NCI-H2196 (cell line): ENCODE results near the gene MYLIP.
A peak's percentile ranks its signal among the peaks of the same experiment; 100 is the strongest.
"Not testable (repeated sequence)": the region's sequence is repeated elsewhere in the genome, so short reads cannot be mapped to it uniquely, and the experiment has no call there.

ENCODE experiments used
- DNase-seq: peaks from one replicate; lab custom pipeline; 2025; ENCODE audit not compliant: unreplicated experiment; lab: John Stamatoyannopoulos, UW

MYLIP gene

DNA sequence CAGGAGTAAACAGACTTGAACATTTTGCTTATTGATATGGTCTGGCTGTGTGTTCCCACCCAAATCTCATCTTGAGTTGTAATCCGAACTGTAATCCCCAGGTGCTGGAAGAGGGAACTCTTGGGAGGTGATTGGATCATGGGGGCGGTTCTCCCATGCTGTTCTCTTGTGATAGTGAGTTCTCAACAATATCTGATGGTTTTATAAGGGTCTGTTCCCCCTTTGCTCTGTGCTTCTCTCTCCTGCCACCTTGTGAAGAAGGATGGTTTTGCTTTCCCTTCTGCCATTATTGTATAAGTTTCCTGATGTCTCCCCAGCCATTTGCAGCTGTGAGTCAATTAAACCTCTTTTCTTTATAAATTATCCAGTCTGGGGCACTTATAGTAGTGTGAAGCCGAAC, 40.0 kb downstream of the MYLIP start:
- peak; percentile 39 for DNase-seq

DNA sequence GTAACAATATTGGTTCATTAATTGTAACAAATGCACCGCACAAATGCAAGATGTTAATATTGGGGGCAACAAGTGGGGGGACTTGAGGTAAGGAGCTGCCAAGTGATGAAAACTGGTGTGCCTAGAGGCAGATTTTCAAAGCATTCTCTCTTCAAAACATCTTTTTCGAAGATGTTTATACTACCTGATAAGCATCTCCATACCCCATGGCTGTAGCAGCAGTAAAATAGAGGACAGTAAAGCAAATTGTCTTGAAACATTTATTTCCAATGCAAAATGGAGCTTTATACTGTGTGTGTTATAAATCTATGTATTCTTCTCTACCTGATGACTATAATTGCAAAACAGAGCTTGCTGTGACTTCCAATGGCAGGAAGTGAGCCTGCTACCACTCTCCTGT, 42.5 kb downstream of the MYLIP start:
- no peak for DNase-seq

DNA sequence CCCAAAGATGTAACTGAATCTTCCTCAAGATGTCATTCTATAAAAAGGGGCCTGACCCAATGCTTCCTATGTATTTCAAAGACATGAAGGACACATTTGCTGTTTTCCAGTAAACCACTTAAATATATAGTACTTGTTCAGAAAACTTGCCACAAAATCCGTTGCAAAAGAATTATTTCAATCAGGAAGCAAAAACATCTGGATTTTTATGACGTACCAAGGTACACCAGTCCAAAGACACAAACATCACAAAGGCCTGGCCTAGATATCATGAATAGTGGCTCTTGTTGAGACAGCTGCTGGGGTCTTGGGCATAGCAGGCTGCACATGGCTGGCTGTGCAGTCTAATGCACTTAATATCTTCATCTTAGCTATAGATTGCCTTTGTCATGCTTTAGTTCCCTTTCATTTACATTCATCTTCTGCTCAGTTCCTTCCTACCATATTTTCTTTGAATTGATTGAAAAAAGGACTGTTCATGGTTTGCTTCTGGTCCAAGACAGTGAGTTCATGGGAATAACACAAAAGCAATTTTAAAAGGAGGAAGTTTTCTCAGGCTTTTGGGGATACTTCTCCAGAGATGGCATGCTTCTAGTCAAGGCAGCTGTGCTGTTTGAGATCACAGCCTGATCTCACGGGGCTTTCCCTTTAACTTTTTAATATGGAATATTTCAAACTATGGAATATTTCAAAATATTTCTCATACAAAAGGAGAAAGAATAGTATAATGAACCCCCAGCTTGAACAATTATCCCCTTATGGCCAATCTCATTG, 44.5 kb downstream of the MYLIP start:
- DNase-seq = no peak

DNA sequence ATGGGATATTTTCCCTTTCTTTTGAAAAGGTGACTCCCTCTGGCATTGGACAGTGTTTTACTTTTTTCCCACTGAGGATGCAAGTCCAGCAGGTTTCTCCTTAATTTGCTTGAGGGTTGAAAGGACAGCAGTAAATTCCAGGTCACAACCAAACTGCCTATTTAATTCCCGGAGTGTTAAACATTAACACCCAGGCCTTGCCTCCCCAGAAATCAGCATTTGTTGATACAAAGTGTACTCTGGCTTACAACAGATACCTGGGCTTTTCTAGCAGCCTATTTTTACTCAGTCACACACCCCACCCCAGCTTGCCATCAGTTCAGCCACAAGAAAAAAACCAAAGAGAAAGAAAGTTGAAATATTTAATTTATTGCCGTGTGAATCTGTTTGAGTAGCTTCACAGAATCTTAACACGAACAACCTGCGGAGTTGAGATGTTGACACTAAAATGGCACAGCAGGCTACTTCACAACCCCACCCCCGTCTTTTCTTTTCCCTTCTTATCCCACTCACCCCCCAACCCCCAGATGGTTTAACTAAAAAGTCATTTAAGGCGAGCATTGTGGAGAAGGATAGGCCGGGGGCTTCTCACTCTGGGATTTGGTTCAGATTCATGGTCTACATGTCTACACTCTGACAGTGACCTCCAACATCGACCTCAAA, 45.7 kb downstream of the MYLIP start:
- DNase-seq = no peak

DNA sequence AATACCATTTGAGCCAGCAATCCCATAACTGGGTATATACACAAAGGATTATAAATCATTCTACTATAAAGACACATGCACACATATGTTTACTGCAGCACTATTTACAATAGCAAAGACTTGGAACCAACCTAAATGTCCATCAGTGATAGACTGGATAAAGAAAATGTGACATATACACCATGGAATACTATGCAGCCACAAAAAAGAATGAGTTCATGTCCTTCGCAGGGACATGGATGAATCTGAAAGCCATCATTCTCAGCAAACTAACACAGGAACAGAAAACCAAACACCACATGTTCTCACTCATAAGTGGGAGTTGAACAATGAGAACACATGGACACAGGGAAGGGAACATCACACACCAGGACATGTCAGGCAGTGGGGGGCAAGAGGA, 47.7 kb downstream of the MYLIP start:
- not testable (repeated sequence) for DNase-seq

DNA sequence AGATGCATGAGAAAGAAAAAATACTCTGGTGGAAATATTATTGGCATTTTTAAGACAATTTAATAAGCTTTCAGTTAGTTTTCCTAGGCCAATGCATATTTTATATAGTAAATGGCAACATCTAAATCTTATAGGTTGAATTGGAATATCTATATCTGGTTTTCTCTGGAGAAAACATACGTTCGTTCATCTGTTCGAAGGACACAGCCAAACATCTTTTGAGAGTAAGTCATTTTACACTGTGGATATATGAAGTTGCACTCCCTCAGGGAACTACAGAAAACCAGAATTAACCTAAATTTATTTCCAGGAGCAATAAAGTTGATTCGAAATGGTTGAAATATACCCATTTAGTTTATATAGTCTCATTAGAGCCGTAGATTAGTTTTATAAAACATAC, 49.0 kb downstream of the MYLIP start:
- no peak for DNase-seq

DNA sequence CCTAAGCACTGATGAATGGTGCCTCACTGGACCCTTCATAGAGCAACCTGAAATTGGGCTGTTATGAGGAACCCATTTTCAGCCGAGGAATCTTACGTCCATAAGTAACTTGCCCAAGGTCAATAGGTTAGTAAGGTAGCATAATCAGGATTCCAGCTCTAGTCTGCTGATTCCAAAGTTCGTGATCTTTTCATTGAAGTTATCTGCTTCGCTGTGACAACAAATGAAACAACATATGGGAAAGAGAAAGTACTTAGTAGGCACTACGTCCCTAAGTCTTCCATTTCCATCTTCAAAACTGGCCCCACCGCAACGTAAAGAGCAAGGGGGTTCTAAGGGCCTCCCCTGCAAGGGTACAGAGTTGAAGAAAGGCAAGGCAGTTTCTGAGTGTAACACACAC, 49.5 kb downstream of the MYLIP start:
- DNase-seq = no peak

DNA sequence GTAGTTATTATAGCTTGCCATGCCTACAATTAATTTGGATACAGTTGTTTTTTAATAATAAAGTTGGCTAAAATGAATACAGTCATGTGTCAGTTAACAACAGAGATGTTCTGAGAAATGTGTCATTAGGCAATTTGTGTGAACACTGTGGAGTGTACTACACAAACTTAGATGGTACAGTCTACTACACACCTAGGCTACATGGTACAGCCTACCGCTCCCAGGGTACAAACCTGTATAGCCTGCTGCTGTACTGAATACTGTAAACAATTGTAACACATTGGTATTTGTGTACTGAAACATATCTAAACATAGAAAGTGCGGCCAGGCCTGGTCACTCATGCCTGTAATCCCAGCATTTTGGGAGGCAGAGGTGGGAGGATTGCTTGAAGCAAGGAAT, 50.2 kb downstream of the MYLIP start:
- no peak for DNase-seq

DNA sequence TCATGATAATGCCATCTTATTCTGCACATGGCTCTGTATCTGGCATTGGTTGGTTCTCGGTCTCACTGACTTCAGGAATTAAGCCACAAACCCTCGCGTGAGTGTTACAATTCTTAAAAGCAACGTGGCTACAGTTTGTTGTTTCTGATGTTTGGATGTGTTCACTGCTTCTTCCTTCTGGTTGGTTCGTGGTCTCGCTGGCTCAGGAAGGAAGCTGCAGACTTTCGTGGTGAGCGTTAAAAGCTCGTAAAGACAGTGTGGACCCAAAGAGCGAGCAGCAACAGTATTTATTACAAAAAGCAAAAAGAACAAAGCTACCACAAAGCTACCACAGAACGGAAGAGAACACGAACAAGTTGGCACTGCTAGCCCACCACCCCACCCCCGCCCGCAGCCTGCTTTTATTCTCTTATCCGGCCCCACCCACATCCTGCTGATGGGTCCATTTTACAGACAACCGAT, 51.1 kb downstream of the MYLIP start:
- no peak for DNase-seq

DNA sequence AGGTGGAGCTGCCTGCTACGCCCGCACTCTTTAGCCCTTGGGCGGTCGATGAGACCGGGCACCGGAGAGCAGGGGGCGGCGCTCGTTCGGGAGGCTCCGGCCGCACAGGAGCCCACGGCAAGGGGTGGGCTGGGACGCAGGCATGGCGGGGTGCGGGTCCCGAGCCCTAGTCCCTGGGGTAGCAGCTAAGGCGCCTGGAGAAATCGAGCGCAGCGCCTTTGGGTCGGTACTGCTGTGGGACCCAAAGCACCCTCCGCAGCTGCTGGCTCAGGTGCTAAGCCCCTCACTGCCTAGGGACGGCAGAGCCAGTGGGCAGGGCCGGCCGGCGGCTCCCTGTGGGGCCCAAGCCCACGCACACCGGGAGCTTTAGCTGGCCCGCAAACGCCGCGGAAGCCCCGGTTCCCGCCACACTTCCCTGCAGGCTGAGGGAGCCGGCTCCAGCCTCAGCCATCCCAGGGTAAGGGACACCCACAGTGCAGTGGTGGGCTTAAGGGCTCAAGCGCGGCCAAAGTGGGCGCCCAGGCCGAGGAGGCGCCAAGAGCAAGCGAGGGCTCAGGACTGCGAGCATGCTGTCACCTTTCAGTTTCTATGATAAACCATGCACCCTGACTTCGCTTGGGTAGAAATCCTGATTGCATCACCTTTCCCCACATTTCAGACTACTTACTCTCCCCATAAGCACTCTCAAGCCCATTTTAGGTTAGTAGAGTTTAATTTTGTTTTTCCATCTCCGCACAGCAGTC, 52.0 kb downstream of the MYLIP start:
- DNase-seq = no peak

DNA sequence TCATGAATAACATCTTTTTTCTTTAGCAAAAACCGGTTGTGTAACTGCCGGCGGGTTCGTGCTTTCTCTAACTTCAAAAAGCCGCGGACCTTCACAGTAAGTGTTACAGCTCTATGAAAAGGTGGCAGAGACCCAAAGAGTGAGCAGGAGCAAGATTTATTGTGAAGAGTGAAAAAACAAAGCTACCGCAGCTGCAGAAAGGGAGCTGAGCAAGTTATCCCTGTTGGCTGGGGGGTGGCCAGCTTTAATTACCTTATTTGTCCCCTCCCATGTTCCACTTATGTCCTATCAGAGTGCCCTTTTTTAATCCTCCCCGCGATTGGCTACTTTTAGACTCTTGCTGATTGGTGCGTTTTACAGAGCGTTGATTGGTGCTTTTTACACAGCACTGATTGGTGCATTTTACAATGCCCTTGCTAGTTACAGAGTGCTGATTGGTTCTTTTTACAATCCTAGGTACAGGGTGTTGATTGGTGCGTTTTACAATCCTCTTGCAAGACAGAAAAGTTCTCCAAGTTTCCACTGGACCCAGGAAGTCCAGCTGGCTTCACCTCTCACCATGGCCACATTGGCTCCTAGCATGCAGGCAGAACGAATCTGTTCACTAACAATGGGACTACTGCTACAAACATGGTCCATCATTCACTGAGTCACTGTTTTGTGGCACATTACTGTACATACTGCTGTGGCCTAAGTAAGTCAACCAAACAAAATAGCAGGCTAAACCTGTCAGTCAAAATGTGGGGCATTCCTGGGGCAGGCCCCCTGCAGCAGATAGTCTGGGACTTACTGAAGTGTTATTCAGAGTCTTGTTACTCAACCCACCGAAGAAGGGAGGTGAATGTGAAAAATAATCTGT, 52.8 kb downstream of the MYLIP start:
- no peak for DNase-seq

DNA sequence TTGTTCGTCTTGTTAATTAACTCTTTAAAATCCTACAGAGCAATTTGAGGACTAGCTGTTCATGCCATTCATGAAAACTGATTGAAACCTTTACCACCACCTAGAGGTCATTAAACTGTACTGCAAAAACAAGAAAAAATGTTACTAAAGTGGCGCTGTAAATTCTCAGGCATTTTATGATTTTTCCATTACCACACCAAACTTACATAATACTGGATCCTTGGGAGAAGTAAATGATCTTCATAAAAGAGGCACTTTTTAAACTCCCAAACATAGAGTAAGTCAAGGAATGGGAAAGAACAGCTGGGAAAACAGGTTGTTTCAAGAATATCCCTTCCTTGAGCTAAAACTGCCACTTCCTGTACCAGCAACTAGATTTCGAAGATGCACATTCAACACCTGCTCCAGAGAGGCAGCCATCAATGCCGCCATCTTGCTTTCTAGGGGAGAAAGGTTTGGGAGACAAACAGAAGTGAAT, 54.3 kb downstream of the MYLIP start:
- peak; percentile 42 for DNase-seq

DNA sequence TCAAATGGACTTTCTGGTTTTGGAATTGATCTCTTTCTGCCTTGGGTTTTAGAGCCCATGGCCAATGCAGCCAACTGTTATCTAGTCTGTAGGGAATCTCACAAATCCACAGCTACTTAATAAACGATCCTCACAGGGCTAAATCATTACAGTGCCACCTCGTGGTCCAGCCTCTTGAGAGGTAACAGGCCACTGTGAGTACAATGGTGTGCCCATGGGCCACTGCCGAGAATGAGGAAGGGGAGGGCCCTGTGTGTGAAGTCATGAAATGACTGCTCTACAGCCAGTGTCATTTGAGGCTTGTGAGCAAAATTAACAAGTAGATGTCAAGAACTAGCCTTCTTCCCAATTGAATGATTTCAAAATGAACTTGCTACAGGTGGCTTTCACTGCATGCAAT, 55.2 kb downstream of the MYLIP start:
- DNase-seq = no peak

DNA sequence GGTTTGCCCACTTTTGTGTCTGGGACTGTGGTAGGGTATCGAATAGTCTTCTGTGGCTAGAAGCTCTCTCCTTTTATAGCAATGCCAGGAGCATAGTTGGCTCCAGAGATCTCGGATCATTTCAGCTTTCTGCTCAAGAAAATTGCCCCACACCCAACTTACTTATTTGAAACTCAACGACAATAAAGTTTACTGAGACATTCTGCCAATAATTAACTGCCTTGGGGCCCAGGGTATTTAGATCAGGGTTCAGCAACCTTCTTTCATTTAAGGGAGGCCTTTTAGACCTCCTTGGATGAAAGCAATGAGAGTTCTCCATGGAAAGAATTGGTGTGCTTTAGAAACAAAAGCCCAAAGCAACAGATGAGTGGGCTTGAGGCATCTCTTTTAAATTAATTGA, 55.7 kb downstream of the MYLIP start:
- no peak for DNase-seq

DNA sequence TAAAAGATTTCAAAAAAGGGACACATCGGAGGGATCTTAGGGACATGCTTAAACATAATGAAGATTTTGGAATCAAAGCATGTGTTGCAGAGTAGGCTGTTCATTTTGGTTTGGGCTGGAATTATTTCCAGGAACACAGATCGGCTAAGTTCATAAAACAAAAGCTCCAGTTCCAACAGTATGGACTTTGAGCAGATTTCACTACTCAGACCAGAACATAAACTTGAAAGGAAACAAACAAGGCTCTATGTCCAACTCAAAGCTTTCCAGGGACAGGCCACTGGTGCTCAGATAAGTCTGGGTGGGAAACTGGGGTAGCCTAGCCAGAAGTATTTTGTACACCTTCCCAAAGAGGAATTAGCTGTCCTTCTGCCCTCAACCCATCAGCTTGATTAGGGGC, 58.3 kb downstream of the MYLIP start:
- no peak for DNase-seq

DNA sequence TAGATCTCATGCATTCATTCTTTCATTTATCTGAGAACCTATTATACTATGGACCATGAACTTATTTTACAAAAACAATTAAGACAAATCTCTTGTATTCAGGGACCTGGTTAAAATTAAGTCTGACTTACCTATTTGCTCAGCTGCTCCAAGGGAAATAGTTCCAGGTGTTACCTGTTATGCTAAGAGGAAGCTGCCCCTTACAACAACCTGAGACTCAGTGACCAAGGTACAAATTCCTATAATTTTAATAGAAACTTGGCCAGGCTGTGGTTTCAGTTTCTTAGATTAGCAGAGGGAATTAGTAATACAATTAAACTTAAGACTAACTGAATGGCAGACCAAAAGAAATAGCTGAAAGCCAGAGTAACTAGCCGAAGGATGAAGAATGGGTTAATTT, 61.3 kb downstream of the MYLIP start:
- no peak for DNase-seq

DNA sequence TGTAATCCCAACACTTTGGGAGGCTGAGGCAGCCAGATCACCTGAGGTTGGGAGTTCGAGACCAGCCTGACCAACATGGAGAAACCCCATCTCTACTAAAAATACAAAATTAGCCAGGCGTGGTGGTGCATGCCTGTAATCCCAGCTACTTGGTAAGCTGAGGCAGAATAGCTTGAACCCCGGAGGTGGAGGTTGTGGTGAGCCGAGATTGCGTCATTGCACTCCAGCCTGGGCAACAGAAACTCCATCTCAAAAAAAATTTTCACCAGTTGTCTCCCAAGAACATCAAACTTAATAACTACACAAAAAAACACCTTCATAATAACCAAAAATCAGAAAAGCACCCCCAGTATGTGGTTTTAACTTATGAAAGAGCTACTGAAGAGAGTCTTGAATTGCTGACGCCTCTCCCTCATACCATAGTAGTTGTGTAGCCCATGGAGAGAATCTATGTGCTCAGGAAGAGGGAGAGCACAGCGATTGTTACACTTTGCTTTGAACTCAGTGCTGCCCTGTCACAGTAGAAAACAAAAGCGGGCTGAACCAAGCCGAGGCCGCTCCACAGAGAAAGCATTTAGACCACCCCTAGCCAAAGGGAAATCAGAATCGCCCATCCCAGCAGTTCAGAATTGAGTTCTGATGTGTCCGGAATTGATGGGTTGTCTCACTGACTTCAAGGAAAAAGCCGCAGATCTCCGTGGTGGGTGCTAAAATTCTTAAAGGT, 67.5 kb downstream of the MYLIP start:
- DNase-seq = no peak

DNA sequence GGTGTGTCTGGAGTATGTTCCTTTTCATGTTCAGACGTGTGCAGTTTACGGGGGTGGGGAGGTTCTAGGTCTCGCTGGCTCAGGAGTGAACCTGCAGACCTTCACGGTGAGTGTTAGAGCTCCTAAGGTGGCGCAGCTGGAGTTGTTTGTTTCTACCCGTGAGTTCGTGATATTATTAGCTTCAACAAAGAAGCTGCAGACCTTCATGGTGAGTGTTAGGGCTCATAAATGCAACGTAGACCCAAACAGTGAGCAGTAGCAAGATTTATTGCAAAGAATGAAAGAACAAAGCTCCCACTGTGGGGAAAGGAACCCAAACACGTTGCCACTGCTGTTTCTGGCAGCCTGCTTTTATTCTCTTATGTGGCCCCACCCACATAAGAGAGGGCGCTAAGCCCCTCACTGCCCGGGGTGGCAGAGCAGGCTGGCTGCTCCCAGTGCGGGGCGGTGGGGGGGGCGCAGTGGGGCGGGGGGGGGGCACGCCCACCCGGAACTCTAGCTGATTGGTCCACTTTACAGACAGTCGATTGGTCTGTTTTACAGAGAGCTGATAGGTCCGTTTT, 68.2 kb downstream of the MYLIP start:
- no peak for DNase-seq
